ENCODE measurements around the gene TNS2.

DNA sequence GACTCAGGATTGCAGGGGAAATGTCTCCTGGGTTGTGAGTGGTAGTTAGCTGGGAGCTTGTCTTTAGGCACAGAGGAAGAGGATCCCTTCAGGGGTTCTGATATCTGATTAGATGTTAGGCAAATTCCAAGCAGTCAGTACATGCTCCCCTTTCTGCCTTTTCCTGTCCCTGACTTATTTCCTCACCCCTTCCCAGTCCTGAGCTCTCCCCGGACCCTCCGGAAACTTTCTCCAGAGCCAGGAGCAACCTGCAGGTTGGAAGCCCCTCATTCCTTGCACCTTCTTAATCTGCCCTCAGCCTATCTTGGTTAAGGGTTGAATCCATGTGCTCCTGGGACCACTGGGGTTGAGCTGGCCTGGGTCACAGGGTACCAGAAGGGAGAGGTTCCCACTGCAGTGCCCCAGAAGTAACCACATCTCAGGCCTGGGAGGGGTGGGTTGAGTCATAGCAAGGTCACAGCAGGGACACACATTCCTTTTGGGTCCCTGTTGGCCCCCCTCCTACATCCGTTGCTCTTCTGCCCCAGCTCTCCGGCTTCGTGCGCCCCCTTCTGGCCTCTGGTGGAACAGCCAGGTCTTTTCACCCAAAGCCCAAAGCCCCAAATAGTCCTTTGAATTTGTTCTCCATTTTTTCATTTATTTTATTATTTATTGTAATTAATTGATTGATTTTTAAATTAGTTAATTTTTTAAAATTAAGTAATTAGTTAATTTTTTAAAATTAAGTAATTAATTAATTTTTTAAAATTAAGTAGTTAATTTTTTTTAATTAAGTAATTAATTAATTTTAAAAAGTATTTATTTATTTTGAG, 49.4 kb downstream of the TNS2 start:
- TF ChIP-seq SREBF2 (IDR thresholded peaks at IDR 0.05; ENCODE audit: low read length) (no peak), MLLT1 (IDR thresholded peaks at IDR 0.05) (no peak), CTCF (IDR thresholded peaks at IDR 0.05 in 2 of 3, conservative IDR thresholded peaks at IDR 0.05 in 1 of 3; ENCODE audit: control insufficient read depth in 2 of 3, extremely low read depth in 1 of 3, insufficient read depth in 1 of 3, low read depth in 3 of 3, low read length in 3 of 3) (peak; percentile 83 to 94 (median 89)), YY1 (IDR thresholded peaks at IDR 0.05; ENCODE audit: low read depth, low read length) (no peak), TARDBP (IDR thresholded peaks at IDR 0.05; ENCODE audit: borderline replicate concordance) (no peak), ZNF384 (IDR thresholded peaks at IDR 0.05; ENCODE audit: borderline replicate concordance, low read depth, low read length) (no peak), MEF2A (IDR thresholded peaks at IDR 0.05; ENCODE audit: insufficient read depth, low read depth, low read length) (no peak), MAX (IDR thresholded peaks at IDR 0.05; ENCODE audit: low read depth, low read length) (no peak), E2F4 (IDR thresholded peaks at IDR 0.05; ENCODE audit: low read depth, low read length) (no peak), ATF3 (IDR thresholded peaks at IDR 0.05; ENCODE audit: borderline replicate concordance, extremely low read depth, low read depth, low read length) (no peak), POLR2A (IDR thresholded peaks at IDR 0.05; ENCODE audit: low read depth, low read length) (no peak)
- TF ChIP-seq, protein P1, sequence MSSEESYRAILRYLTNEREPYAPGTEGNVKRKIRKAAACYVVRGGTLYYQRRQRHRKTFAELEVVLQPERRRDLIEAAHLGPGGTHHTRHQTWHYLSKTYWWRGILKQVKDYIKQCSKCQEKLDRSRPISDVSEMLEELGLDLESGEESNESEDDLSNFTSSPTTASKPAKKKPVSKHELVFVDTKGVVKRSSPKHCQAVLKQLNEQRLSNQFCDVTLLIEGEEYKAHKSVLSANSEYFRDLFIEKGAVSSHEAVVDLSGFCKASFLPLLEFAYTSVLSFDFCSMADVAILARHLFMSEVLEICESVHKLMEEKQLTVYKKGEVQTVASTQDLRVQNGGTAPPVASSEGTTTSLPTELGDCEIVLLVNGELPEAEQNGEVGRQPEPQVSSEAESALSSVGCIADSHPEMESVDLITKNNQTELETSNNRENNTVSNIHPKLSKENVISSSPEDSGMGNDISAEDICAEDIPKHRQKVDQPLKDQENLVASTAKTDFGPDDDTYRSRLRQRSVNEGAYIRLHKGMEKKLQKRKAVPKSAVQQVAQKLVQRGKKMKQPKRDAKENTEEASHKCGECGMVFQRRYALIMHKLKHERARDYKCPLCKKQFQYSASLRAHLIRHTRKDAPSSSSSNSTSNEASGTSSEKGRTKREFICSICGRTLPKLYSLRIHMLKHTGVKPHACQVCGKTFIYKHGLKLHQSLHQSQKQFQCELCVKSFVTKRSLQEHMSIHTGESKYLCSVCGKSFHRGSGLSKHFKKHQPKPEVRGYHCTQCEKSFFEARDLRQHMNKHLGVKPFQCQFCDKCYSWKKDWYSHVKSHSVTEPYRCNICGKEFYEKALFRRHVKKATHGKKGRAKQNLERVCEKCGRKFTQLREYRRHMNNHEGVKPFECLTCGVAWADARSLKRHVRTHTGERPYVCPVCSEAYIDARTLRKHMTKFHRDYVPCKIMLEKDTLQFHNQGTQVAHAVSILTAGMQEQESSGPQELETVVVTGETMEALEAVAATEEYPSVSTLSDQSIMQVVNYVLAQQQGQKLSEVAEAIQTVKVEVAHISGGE (CRISPR knock-in tag; IDR thresholded peaks at IDR 0.05) = no peak

Measured in GM12878 (cell line).